HG02759 (cell line): ENCODE data around the gene PRKCA.

ENCODE experiments used
- ATAC-seq: cut with Tn5 transposase; IDR thresholded peaks from one replicate; pipeline ENCODE4 v1.9.1; 2021; ENCODE audit warnings: mild to moderate bottlenecking, moderate library complexity; ENCODE audit not compliant: unreplicated experiment

The PRKCA gene

GRCh38 chr17:66506641-66507040 is 204.2 kb downstream of the PRKCA start:
- no peak for ATAC-seq

GRCh38 chr17:66507103-66507923 is 204.9 kb downstream of the PRKCA start:
- ATAC-seq: no peak

- no peak for ATAC-seq
Observed at GRCh38 chr17:66507982-66508760, 205.8 kb downstream of the PRKCA start.

- ATAC-seq: no peak
Observed at GRCh38 chr17:66508896-66509844, 206.8 kb downstream of the PRKCA start.

GRCh38 chr17:66509926-66510325 is 207.5 kb downstream of the PRKCA start:
- no peak for ATAC-seq

- no peak for ATAC-seq
Observed at GRCh38 chr17:66511135-66511534, 208.7 kb downstream of the PRKCA start.

- no peak for ATAC-seq
Observed at GRCh38 chr17:66514227-66514806, 211.9 kb downstream of the PRKCA start.

- no peak for ATAC-seq
Observed at GRCh38 chr17:66515974-66516373, 213.6 kb downstream of the PRKCA start.

- no peak for ATAC-seq
Observed at GRCh38 chr17:66517336-66518009, 215.1 kb downstream of the PRKCA start.

- no peak for ATAC-seq
Observed at GRCh38 chr17:66518108-66518507, 215.7 kb downstream of the PRKCA start.

- ATAC-seq: no peak
Observed at GRCh38 chr17:66518677-66519076, 216.3 kb downstream of the PRKCA start.

- no peak for ATAC-seq
Observed at GRCh38 chr17:66519154-66519553, 216.7 kb downstream of the PRKCA start.

- ATAC-seq: no peak
Observed at GRCh38 chr17:66520999-66521398, 218.6 kb downstream of the PRKCA start.

- no peak for ATAC-seq
Observed at GRCh38 chr17:66522591-66523272, 220.3 kb downstream of the PRKCA start.

- ATAC-seq: no peak
Observed at GRCh38 chr17:66523378-66524200, 221.2 kb downstream of the PRKCA start.

GRCh38 chr17:66524877-66525276 is 222.5 kb downstream of the PRKCA start:
- no peak for ATAC-seq

GRCh38 chr17:66525338-66525737 is 222.9 kb downstream of the PRKCA start:
- no peak for ATAC-seq

- ATAC-seq: no peak
Observed at GRCh38 chr17:66526827-66527226, 224.4 kb downstream of the PRKCA start.

GRCh38 chr17:66527335-66527734 is 224.9 kb downstream of the PRKCA start:
- no peak for ATAC-seq
